PC-3 (cell line): ENCODE measurements around the gene CCDC34. TPM values are rescaled to one million over a fixed set of nuclear protein-coding genes. Genes with fewer than 3 reads are reported as not detected.

Experiments used
- ATAC-seq: fragments of 200-7000 bp; cut with Tn5 transposase; 2 replicates; pipeline ENCODE4 v1.9.1; 2020; ENCODE audit warnings: mild to moderate bottlenecking, moderate library complexity
- BruUV-seq: library from RNA; stranded (reverse); fragments of 400-500 nt; replicated peaks from 2 replicates; lab custom pipeline; 2021; lab: Mats Ljungman, UMichigan
- CTCF ChIA-PET: fragments of 300-600 bp; sonication (Branson Sonifier 250); formaldehyde crosslinking; loops from one replicate; lab custom pipeline; 2022; ENCODE audit warnings: antibody characterized with exemption; lab: Charles Lee
- POLR2A ChIA-PET: fragments of 300-600 bp; sonication (Branson Sonifier 250); formaldehyde crosslinking; loops from one replicate; lab custom pipeline; 2022; ENCODE audit warnings: antibody characterized with exemption; ENCODE audit not compliant: unreplicated experiment; lab: Charles Lee
- DNase-seq: peaks from one replicate; pipeline ENCODE4 v3.0.0-alpha.2; 2015
- H2AFZ ChIP-seq: fragments of 300-600 bp; sonication (generic); 2 replicates; pipeline ENCODE4 v1.6.0; 2016; ENCODE audit warnings: antibody characterized with exemption, low read length
- H3F3A ChIP-seq: fragments of 300-600 bp; sonication (generic); one replicate; pipeline ENCODE4 v1.6.0; 2017; ENCODE audit warnings: antibody characterized with exemption, low read length, control low read depth, mild to moderate bottlenecking; ENCODE audit not compliant: unreplicated experiment
- H3K27ac ChIP-seq: fragments of 300-600 bp; sonication (generic); 2 replicates; pipeline ENCODE4 v1.5.1; 2016; ENCODE audit warnings: mild to moderate bottlenecking, low read length
- H3K27me3 ChIP-seq: fragments of 300-600 bp; sonication (generic); 2 replicates; pipeline ENCODE4 v1.6.1; 2016; ENCODE audit warnings: low read length, mixed read lengths
- H3K36me3 ChIP-seq: fragments of 300-600 bp; sonication (generic); 2 replicates; pipeline ENCODE4 v1.6.1; 2016; ENCODE audit warnings: low read depth, mixed run types, low read length, mixed read lengths
- H3K4me1 ChIP-seq: fragments of 300-600 bp; sonication (generic); 2 replicates; pipeline ENCODE4 v1.5.1; 2016; ENCODE audit warnings: low read length; ENCODE audit not compliant: insufficient read depth
- H3K4me2 ChIP-seq: fragments of 300-600 bp; sonication (generic); 2 replicates; pipeline ENCODE4 v1.6.0; 2016; ENCODE audit warnings: low read length
- H3K4me3 ChIP-seq: fragments of 300-600 bp; sonication (generic); 2 replicates; pipeline ENCODE4 v1.5.1; 2016; ENCODE audit warnings: mild to moderate bottlenecking, low read length, mixed read lengths
- H3K79me2 ChIP-seq: fragments of 300-600 bp; sonication (generic); 2 replicates; pipeline ENCODE4 v1.6.1; 2017; ENCODE audit warnings: low read length, mixed read lengths
- H3K9ac ChIP-seq: fragments of 300-600 bp; sonication (generic); 2 replicates; pipeline ENCODE4 v1.6.0; 2016; ENCODE audit warnings: mild to moderate bottlenecking, low read length
- H3K9me2 ChIP-seq: fragments of 300-600 bp; sonication (generic); replicated peaks from 2 replicates; pipeline ENCODE4 v1.6.1; 2016; ENCODE audit warnings: mixed run types, low read length, mixed read lengths
- H3K9me3 ChIP-seq: fragments of 300-600 bp; sonication (generic); 2 replicates; pipeline ENCODE4 v1.6.1; 2016; ENCODE audit warnings: low read length, mixed read lengths
- H4K20me1 ChIP-seq: fragments of 300-600 bp; sonication (generic); 2 replicates; pipeline ENCODE4 v1.6.1; 2016; ENCODE audit warnings: low read length, mixed read lengths
- EZH2 ChIP-seq: fragments of 300-600 bp; sonication (generic); IDR thresholded peaks from one replicate; pipeline ENCODE4 v1.6.1; 2017; ENCODE audit warnings: antibody characterized with exemption, mild to moderate bottlenecking, low read length; ENCODE audit not compliant: unreplicated experiment
- EZH2phosphoT487 ChIP-seq: fragments of 300-600 bp; sonication (generic); IDR thresholded peaks from 2 replicates; pipeline ENCODE4 v1.6.1; 2018; ENCODE audit warnings: mild to moderate bottlenecking, antibody characterized with exemption, low read length, borderline replicate concordance
- intact Hi-C: fragments of 100-400 bp; cut with micrococcal nuclease; formaldehyde crosslinking; loops from 2 replicates; pipeline ENCODE4 v1.9.0; 2023
- total RNA-seq: library from RNA; depleted of rRNA; stranded (reverse); fragments of >200 nt; gene quantifications from 2 replicates; pipeline ENCODE4 v1.2.3, GENCODE V29; 2014
- TF ChIP-seq, protein P1 (sequence below): fragments of 300-600 bp; sonication (generic); conservative IDR thresholded peaks from 2 replicates; pipeline ENCODE4 v1.5.1; 2017; ENCODE audit warnings: antibody characterized with exemption, low read depth, mild to moderate bottlenecking, low read length

Gene CCDC34
- total RNA-seq, 1 experiment from 2014 or later = 11.0 TPM

DNA sequence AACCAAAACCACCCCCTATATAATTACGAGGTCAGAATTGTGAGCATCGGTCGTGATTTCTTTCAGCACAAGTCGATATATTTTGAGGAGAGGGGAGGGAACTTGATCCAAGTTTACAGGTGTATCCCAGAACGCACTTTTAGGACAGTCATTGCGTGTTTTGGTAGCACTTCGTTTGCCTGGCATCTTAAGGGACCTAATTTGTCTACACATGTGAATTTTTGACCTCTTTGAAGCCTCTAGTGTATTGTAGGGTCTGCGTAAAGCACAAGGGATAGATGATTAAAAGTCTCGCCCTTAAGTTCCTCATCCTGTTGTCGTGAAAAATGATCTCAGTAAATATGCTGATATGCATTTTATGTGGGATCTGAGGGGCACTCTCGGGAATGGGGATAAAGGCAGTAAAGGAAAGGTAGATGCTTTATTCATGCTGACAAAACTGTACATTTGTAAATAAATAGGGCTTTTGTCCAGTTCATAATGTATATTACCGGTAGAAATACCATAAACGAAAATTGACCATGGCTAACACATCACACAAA is 632 bp upstream of the CCDC34 start:
- ChIA-PET POLR2A (interaction anchor here (0.6 kb wide), 2 partner anchors 41 to 62 kb away, joined by 3 read pairs; no protein-coding TSS in a partner anchor), CTCF (no interaction called here)
- H3F3A ChIP-seq = no peaks in the 10 kb centered on the region
- H3K4me1 ChIP-seq = peaks cover 23% of the 10 kb centered on the region
- no TSS peak for BruUV-seq
- peak overlapping the region; percentile 97 for H3K4me3 ChIP-seq
- no peaks in the 10 kb centered on the region for H3K27me3 ChIP-seq
- H3K27ac ChIP-seq = no peak overlapping the region
- H3K9me3 ChIP-seq = no peaks in the 10 kb centered on the region
- no peaks in the 10 kb centered on the region for H3K36me3 ChIP-seq
- peak overlapping the region; percentile 98 for H2AFZ ChIP-seq
- H4K20me1 ChIP-seq = no peaks in the 10 kb centered on the region
- TF ChIP-seq, protein P1, sequence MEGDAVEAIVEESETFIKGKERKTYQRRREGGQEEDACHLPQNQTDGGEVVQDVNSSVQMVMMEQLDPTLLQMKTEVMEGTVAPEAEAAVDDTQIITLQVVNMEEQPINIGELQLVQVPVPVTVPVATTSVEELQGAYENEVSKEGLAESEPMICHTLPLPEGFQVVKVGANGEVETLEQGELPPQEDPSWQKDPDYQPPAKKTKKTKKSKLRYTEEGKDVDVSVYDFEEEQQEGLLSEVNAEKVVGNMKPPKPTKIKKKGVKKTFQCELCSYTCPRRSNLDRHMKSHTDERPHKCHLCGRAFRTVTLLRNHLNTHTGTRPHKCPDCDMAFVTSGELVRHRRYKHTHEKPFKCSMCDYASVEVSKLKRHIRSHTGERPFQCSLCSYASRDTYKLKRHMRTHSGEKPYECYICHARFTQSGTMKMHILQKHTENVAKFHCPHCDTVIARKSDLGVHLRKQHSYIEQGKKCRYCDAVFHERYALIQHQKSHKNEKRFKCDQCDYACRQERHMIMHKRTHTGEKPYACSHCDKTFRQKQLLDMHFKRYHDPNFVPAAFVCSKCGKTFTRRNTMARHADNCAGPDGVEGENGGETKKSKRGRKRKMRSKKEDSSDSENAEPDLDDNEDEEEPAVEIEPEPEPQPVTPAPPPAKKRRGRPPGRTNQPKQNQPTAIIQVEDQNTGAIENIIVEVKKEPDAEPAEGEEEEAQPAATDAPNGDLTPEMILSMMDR = no peak
- TF ChIP-seq EZH2phosphoT487 (no peak), EZH2 (no peak)
- peak overlapping the region; percentile 88 for H3K9ac ChIP-seq
- peak overlapping the region; percentile 92 for H3K4me2 ChIP-seq
- intact Hi-C loops = loop anchor here (1.0 to 5.0 kb wide), 4 partner anchors 29 to 161 kb away; no protein-coding TSS in a partner anchor
- no peaks in the 10 kb centered on the region for H3K9me2 ChIP-seq
- peaks cover 26% of the 10 kb centered on the region for H3K79me2 ChIP-seq
- ATAC-seq (no peak), DNase-seq (no peak)

DNA sequence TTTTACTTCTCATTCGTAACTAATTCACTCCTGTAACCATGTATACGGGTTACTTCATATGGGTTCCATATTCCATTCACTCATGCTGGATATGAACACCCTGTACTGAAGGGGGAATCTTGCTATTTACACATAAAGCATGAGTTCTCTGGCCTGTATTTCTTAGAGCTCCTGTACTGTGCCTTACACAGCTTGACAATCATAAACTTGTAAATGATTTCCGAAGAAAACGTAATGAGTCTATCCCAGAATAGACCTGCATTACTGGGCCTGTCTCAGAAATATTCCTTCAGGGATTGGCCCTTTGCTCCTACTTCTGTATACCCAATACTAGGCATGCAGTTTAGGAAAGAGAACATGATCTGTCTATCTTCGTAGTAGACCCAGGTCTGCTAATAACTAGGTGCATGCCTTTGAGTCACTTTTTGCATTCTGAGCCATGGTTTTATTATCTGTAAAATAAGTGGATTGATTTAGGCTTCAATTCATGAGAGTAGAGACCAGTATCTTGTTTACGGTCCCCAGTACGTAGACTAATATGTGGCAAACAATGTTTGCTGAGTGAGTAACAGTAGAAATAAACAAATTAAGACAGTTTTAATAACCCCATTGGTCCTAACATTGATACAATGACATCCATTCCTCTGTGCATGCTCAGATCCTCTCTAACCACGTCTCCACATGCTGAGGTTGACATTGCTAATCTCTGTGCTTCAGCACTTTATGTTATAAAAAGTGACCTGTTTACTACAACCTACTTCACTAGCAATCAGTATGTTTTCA is 1.2 kb downstream of the CCDC34 start:
- Histone ChIP-seq H3K27me3 (no peaks in the 10 kb centered on the region), H3K27ac (peak overlapping the region; percentile 40), H3K4me3 (peak overlapping the region; percentile 97), H2AFZ (peak overlapping the region; percentile 98), H3K4me1 (peaks cover 23% of the 10 kb centered on the region), H3K9me2 (no peaks in the 10 kb centered on the region), H4K20me1 (no peaks in the 10 kb centered on the region), H3K79me2 (peaks cover 26% of the 10 kb centered on the region), H3K9ac (peak overlapping the region; percentile 88), H3K4me2 (peak overlapping the region; percentile 92), H3K36me3 (no peaks in the 10 kb centered on the region), H3K9me3 (no peaks in the 10 kb centered on the region), H3F3A (no peaks in the 10 kb centered on the region)
- BruUV-seq = no TSS peak
- TF ChIP-seq EZH2phosphoT487 = no peak
- TF ChIP-seq, protein P1 = no peak
- no peak for TF ChIP-seq EZH2
- DNase-seq = peak; percentile 55
- ATAC-seq = peak; percentile 61
- intact Hi-C loops = loop anchor here (1.0 to 5.0 kb wide), 4 partner anchors 11 to 160 kb away; no protein-coding TSS in a partner anchor
- POLR2A ChIA-PET = no interaction called here
- CTCF ChIA-PET = no interaction called here
